T47D (cell line): ENCODE results near the gene DPP4.

Experiments
- DNase-seq, 2 experiments: peaks; one replicate each; pipeline versions ENCODE4 v3.0.0 to v3.0.0-alpha.2; 2011 to 2012; ENCODE audit warnings: low read depth in 1 of 2, low spot score in 1 of 2
- JUND ChIP-seq: IDR thresholded peaks from 2 replicates; pipeline ENCODE4 v1.6.1; 2012; ENCODE audit warnings: low read depth
- in situ Hi-C: cut with HindIII; loops from 2 replicates; pipeline ENCODE4 v1.10.0; 2016; ENCODE audit warnings: low sequenced_read_pairs, low pct_unique_long_range_greater_than_20kb

DPP4 gene

GRCh38 chr2:162038725-162039124 lies 35.3 kb downstream of the DPP4 start:
- in situ Hi-C loops: no loop called here
- no peak for DNase-seq
- no peak for TF ChIP-seq JUND

- no peak for DNase-seq
- in situ Hi-C loops: no loop called here
- no peak for TF ChIP-seq JUND
Measured at GRCh38 chr2:162037886-162038285, 36.1 kb downstream of the DPP4 start.

GRCh38 chr2:162037028-162037795 lies 36.8 kb downstream of the DPP4 start:
- DNase-seq: no peak
- TF ChIP-seq JUND: no peak
- in situ Hi-C loops: no loop called here

- no peak for DNase-seq
- in situ Hi-C loops: no loop called here
- no peak for TF ChIP-seq JUND
Measured at GRCh38 chr2:162035981-162036380, 38.0 kb downstream of the DPP4 start.

- in situ Hi-C loops: no loop called here
- DNase-seq: peak in 1 of 2 experiments; percentile 3
- TF ChIP-seq JUND: no peak
Measured at GRCh38 chr2:162030363-162031190, 43.4 kb downstream of the DPP4 start.

GRCh38 chr2:162029287-162029901 lies 44.6 kb downstream of the DPP4 start:
- TF ChIP-seq JUND: no peak
- in situ Hi-C loops: no loop called here
- no peak for DNase-seq

GRCh38 chr2:162028511-162028910 lies 45.5 kb downstream of the DPP4 start:
- in situ Hi-C loops: no loop called here
- TF ChIP-seq JUND: no peak
- DNase-seq: no peak

- no peak for TF ChIP-seq JUND
- in situ Hi-C loops: no loop called here
- DNase-seq: no peak
Measured at GRCh38 chr2:162025121-162025911, 48.7 kb downstream of the DPP4 start.

GRCh38 chr2:162022290-162022945 lies 51.6 kb downstream of the DPP4 start:
- DNase-seq: no peak
- no peak for TF ChIP-seq JUND
- in situ Hi-C loops: no loop called here

GRCh38 chr2:162021516-162022058 lies 52.4 kb downstream of the DPP4 start:
- TF ChIP-seq JUND: no peak
- in situ Hi-C loops: no loop called here
- no peak for DNase-seq

- in situ Hi-C loops: no loop called here
- no peak for DNase-seq
- TF ChIP-seq JUND: no peak
Measured at GRCh38 chr2:162018530-162018929, 55.5 kb downstream of the DPP4 start.
